Measurements from ENCODE around the gene LTB4R2.

The LTB4R2 gene

DNA sequence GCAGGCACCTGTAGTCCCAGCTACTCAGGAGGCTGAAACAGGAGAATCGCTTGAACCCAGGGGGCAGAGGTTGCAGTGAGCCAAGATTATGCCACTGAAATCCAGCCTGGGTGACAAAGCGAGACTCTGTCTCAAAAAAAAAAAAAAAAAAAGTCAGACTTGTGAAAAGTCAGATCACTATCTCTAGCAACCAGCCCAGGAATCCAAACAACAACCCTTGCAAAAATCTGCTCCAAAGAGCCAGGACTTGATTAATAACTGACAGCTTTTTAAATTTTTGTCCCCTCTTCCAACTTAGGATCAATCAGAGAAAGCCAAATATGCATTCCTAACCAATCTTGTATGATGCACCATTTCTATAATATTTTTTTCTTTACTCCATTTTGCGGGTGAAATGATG, 50.3 kb downstream of the LTB4R2 start:
- Histone ChIP-seq H3K4me3 (ENCODE audit: low read depth, low read length) (no peak overlapping the region), H3K36me3 (replicated peaks) (no peaks in the 10 kb centered on the region), H3K27me3 (replicated peaks) (no peaks in the 10 kb centered on the region), H3K27ac (no peak overlapping the region)
- DNase-seq = no peak
- TF ChIP-seq, protein P1, sequence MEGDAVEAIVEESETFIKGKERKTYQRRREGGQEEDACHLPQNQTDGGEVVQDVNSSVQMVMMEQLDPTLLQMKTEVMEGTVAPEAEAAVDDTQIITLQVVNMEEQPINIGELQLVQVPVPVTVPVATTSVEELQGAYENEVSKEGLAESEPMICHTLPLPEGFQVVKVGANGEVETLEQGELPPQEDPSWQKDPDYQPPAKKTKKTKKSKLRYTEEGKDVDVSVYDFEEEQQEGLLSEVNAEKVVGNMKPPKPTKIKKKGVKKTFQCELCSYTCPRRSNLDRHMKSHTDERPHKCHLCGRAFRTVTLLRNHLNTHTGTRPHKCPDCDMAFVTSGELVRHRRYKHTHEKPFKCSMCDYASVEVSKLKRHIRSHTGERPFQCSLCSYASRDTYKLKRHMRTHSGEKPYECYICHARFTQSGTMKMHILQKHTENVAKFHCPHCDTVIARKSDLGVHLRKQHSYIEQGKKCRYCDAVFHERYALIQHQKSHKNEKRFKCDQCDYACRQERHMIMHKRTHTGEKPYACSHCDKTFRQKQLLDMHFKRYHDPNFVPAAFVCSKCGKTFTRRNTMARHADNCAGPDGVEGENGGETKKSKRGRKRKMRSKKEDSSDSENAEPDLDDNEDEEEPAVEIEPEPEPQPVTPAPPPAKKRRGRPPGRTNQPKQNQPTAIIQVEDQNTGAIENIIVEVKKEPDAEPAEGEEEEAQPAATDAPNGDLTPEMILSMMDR (IDR thresholded peaks at IDR 0.05; ENCODE audit: low read depth, low read length, missing control alignments) = no peak
- in situ Hi-C loops (cut with HindIII; ENCODE audit: low pct_ligation_motif_present, low sequenced_read_pairs) = no loop called here

DNA sequence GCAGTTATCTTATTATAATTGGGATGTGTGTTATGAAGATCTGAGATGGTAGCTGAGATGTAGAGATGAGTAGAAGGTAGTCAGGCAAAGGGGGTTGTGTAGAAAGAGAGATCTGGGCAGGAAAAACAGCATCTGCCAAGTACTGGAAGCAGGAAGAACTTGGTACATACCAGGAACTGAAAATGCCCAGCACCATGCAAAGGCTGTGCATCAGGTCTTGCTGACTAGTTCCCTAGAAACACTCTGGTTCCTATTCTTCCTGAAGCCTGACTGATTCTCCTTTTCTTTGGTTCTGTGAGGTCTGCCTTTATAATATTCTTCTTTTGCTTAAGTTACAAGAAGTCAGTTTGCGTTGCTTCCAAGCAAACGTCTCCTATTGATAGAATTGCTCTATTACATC, 51.4 kb downstream of the LTB4R2 start:
- H3K27me3 ChIP-seq (replicated peaks) = no peaks in the 10 kb centered on the region
- in situ Hi-C loops (cut with HindIII; ENCODE audit: low pct_ligation_motif_present, low sequenced_read_pairs) = no loop called here
- H3K27ac ChIP-seq = no peak overlapping the region
- H3K4me3 ChIP-seq (ENCODE audit: low read depth, low read length) = no peak overlapping the region
- DNase-seq = no peak
- no peaks in the 10 kb centered on the region for H3K36me3 ChIP-seq (replicated peaks)
- TF ChIP-seq, protein P1 (IDR thresholded peaks at IDR 0.05; ENCODE audit: low read depth, low read length, missing control alignments) = no peak
